Measurements from ENCODE around the gene NOL6.

Gene NOL6

GRCh38 chr9:33450621-33451146 is 23.0 kb downstream of the NOL6 start:
- Histone ChIP-seq H3K4me2 (ENCODE audit: low read length) (no peak overlapping the region), H3K27ac (ENCODE audit: low read depth, low read length) (no peak overlapping the region), H3K4me1 (ENCODE audit: control insufficient read depth, low read length) (peaks cover 44% of the 10 kb centered on the region), H3K4me3 (ENCODE audit: low read length) (no peak overlapping the region), H3K9me2 (replicated peaks; ENCODE audit: control insufficient read depth, low read length) (no peaks in the 10 kb centered on the region), H3F3A (ENCODE audit: control insufficient read depth, insufficient read depth) (no peaks in the 10 kb centered on the region), H3K79me2 (ENCODE audit: control insufficient read depth, low read length) (no peaks in the 10 kb centered on the region), H3K36me3 (ENCODE audit: control insufficient read depth, low read length) (no peaks in the 10 kb centered on the region), H4K20me1 (ENCODE audit: control insufficient read depth, insufficient read depth, low read depth, low read length) (no peaks in the 10 kb centered on the region), H3K9me3 (ENCODE audit: control insufficient read depth, insufficient read depth, low read length) (no peaks in the 10 kb centered on the region), H3K27me3 (ENCODE audit: control insufficient read depth, low read length) (peaks cover 18% of the 10 kb centered on the region)
- TF ChIP-seq CTCF (IDR thresholded peaks at IDR 0.05; ENCODE audit: low read depth, low read length, poor library complexity, severe bottlenecking) (no peak), EZH2phosphoT487 (IDR thresholded peaks at IDR 0.05; ENCODE audit: borderline replicate concordance, low read length) (no peak)

- no peaks in the 10 kb centered on the region for H3K9me2 ChIP-seq (replicated peaks; ENCODE audit: control insufficient read depth, low read length)
- H3K27ac ChIP-seq (ENCODE audit: low read depth, low read length), result no peak overlapping the region
- H3F3A ChIP-seq (ENCODE audit: control insufficient read depth, insufficient read depth), result no peaks in the 10 kb centered on the region
- no peak overlapping the region for H3K4me2 ChIP-seq (ENCODE audit: low read length)
- H3K4me1 ChIP-seq (ENCODE audit: control insufficient read depth, low read length), result peaks cover 44% of the 10 kb centered on the region
- H4K20me1 ChIP-seq (ENCODE audit: control insufficient read depth, insufficient read depth, low read depth, low read length), result no peaks in the 10 kb centered on the region
- no peaks in the 10 kb centered on the region for H3K79me2 ChIP-seq (ENCODE audit: control insufficient read depth, low read length)
- no peak overlapping the region for H3K4me3 ChIP-seq (ENCODE audit: low read length)
- no peak for TF ChIP-seq EZH2phosphoT487 (IDR thresholded peaks at IDR 0.05; ENCODE audit: borderline replicate concordance, low read length)
- TF ChIP-seq CTCF (IDR thresholded peaks at IDR 0.05; ENCODE audit: low read depth, low read length, poor library complexity, severe bottlenecking), result no peak
- H3K9me3 ChIP-seq (ENCODE audit: control insufficient read depth, insufficient read depth, low read length), result no peaks in the 10 kb centered on the region
- H3K36me3 ChIP-seq (ENCODE audit: control insufficient read depth, low read length), result no peaks in the 10 kb centered on the region
- peaks cover 18% of the 10 kb centered on the region for H3K27me3 ChIP-seq (ENCODE audit: control insufficient read depth, low read length)
Measured at GRCh38 chr9:33449715-33450114, 24.0 kb downstream of the NOL6 start.

GRCh38 chr9:33447799-33448553 is 25.7 kb downstream of the NOL6 start:
- H3K79me2 ChIP-seq (ENCODE audit: control insufficient read depth, low read length), result no peaks in the 10 kb centered on the region
- no peaks in the 10 kb centered on the region for H3K36me3 ChIP-seq (ENCODE audit: control insufficient read depth, low read length)
- no peak overlapping the region for H3K27ac ChIP-seq (ENCODE audit: low read depth, low read length)
- H3K4me1 ChIP-seq (ENCODE audit: control insufficient read depth, low read length), result peaks cover 32% of the 10 kb centered on the region
- peak overlapping the region; percentile 65 for H3K4me3 ChIP-seq (ENCODE audit: low read length)
- H4K20me1 ChIP-seq (ENCODE audit: control insufficient read depth, insufficient read depth, low read depth, low read length), result no peaks in the 10 kb centered on the region
- no peaks in the 10 kb centered on the region for H3K9me2 ChIP-seq (replicated peaks; ENCODE audit: control insufficient read depth, low read length)
- H3F3A ChIP-seq (ENCODE audit: control insufficient read depth, insufficient read depth), result no peaks in the 10 kb centered on the region
- TF ChIP-seq CTCF (IDR thresholded peaks at IDR 0.05; ENCODE audit: low read depth, low read length, poor library complexity, severe bottlenecking) (no peak), EZH2phosphoT487 (IDR thresholded peaks at IDR 0.05; ENCODE audit: borderline replicate concordance, low read length) (no peak)
- no peaks in the 10 kb centered on the region for H3K9me3 ChIP-seq (ENCODE audit: control insufficient read depth, insufficient read depth, low read length)
- H3K4me2 ChIP-seq (ENCODE audit: low read length), result peak overlapping the region; percentile 69
- peaks cover 18% of the 10 kb centered on the region for H3K27me3 ChIP-seq (ENCODE audit: control insufficient read depth, low read length)

Measured in DOHH2 (cell line).